ENCODE measurements around the gene ACBD5. TPM values are rescaled to one million over a fixed set of nuclear protein-coding genes. Genes with fewer than 3 reads are reported as not detected.

Gene ACBD5
- total and polyA plus RNA-seq, 9 donors = 7.2 to 15.4 (median 12.9) TPM

DNA sequence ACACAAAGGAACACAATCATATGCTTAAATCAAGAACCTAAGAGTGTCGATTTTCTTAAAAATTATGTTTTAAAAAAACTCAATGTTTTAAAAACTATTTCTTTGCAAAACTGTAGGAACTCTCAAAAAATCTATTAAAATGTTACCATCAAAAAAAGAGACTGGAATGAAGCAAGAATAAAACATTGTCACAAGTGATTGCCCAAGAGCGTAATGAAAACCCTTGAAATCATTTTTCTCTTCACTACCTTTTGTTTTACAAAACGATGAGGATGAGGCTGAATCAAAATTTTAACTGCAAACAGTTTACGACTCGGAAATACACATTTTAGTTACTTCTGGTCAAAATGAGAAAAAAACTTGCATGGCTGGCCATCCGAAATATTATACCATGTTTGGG, 87.3 kb downstream of the ACBD5 start:
- H3K27me3 ChIP-seq = no peaks in the 10 kb centered on the region
- peak overlapping the region; percentile 70 for H3K4me3 ChIP-seq
- intact Hi-C loops (cut with DNase I) = loop anchor here in 1 of 4 donors (5.0 kb wide), 1 partner anchor 89 kb away; the partner anchor contains the start of gene ACBD5
- no peaks in the 10 kb centered on the region for H3K9me3 ChIP-seq
- H3K36me3 ChIP-seq = no peaks in the 10 kb centered on the region
- TF ChIP-seq, protein P1, sequence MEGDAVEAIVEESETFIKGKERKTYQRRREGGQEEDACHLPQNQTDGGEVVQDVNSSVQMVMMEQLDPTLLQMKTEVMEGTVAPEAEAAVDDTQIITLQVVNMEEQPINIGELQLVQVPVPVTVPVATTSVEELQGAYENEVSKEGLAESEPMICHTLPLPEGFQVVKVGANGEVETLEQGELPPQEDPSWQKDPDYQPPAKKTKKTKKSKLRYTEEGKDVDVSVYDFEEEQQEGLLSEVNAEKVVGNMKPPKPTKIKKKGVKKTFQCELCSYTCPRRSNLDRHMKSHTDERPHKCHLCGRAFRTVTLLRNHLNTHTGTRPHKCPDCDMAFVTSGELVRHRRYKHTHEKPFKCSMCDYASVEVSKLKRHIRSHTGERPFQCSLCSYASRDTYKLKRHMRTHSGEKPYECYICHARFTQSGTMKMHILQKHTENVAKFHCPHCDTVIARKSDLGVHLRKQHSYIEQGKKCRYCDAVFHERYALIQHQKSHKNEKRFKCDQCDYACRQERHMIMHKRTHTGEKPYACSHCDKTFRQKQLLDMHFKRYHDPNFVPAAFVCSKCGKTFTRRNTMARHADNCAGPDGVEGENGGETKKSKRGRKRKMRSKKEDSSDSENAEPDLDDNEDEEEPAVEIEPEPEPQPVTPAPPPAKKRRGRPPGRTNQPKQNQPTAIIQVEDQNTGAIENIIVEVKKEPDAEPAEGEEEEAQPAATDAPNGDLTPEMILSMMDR (IDR thresholded peaks at IDR 0.05) = no peak
- TF ChIP-seq POLR2A (IDR thresholded peaks at IDR 0.05) = no peak
- TF ChIP-seq EP300 (IDR thresholded peaks at IDR 0.05) = no peak
- DNase-seq = no peak
- peaks cover 8% of the 10 kb centered on the region for H3K4me1 ChIP-seq (ENCODE audit: insufficient read depth)
- 1 to 2% (median 2%) methylated on average over 6 of the region's 6 CpGs for WGBS, 3 donors
- H3K27ac ChIP-seq = no peak overlapping the region

DNA sequence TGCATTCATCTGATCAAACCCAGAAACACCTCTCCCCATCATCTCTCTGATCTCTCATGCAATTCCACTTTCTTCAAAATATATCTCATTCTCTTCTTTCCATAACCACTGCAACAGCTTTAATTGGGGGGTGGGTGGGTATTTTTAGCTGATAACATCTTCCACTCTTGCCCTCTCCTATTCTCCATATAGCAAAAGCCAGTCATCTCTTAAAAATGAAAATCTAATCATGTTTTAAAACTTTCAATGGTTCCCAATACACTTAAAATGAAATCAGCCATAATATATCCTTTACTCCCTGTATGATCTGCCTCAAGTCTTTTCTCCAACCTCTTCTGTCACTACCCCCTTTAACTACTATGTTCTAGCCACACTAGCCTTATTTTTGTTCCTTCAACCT, 87.9 kb downstream of the ACBD5 start:
- no peak for DNase-seq
- no peak overlapping the region for H3K27ac ChIP-seq
- no peak for TF ChIP-seq POLR2A (IDR thresholded peaks at IDR 0.05)
- H3K4me1 ChIP-seq (ENCODE audit: insufficient read depth) = peaks cover 8% of the 10 kb centered on the region
- intact Hi-C loops (cut with DNase I) = loop anchor here in 1 of 4 donors (5.0 kb wide), 1 partner anchor 90 kb away; the partner anchor contains the start of gene ACBD5
- no peaks in the 10 kb centered on the region for H3K9me3 ChIP-seq
- no peaks in the 10 kb centered on the region for H3K27me3 ChIP-seq
- H3K36me3 ChIP-seq = no peaks in the 10 kb centered on the region
- H3K4me3 ChIP-seq = peak overlapping the region; percentile 70

- Histone ChIP-seq H3K27ac (no peak overlapping the region), H3K9me3 (no peaks in the 10 kb centered on the region), H3K4me1 (ENCODE audit: insufficient read depth) (peaks cover 7% of the 10 kb centered on the region), H3K36me3 (no peaks in the 10 kb centered on the region), H3K27me3 (no peaks in the 10 kb centered on the region), H3K4me3 (no peak overlapping the region)
- DNase-seq = no peak
- TF ChIP-seq EP300 (IDR thresholded peaks at IDR 0.05) (no peak), POLR2A (IDR thresholded peaks at IDR 0.05) (no peak)
- TF ChIP-seq, protein P1 (IDR thresholded peaks at IDR 0.05) = no peak
- intact Hi-C loops (cut with DNase I) = loop anchor here in 1 of 4 donors (5.0 kb wide), 1 partner anchor 92 kb away; the partner anchor contains the start of gene ACBD5
- 79 to 89% (median 88%) methylated on average over 1 of the region's 1 CpG for WGBS, 3 donors
Measured at GRCh38 chr10:27150261-27150660, 90.3 kb downstream of the ACBD5 start.

DNA sequence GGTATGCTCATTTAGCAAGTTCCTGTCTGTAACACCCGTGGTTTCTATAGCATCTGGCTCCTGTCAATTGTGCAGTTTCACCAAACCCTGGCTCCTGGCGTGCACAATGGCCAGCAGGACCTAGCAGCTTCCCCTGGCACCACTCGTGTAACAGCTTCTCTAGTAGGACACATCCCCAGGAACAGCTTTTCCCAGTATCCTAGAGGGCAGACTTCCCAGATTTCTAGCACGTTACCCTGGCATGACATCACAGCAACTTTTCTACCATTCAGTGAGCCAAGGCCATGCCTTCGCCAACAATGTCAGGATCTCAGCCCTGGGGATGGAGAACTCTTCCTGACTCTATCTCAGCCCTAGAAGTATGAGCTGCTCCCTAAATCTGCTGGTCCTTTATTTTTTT, 92.9 kb downstream of the ACBD5 start:
- no peaks in the 10 kb centered on the region for H3K9me3 ChIP-seq
- TF ChIP-seq EP300 (IDR thresholded peaks at IDR 0.05) (no peak), POLR2A (IDR thresholded peaks at IDR 0.05) (no peak)
- TF ChIP-seq, protein P1 (IDR thresholded peaks at IDR 0.05) = no peak
- no peaks in the 10 kb centered on the region for H3K27me3 ChIP-seq
- H3K27ac ChIP-seq = no peak overlapping the region
- peaks cover 3% of the 10 kb centered on the region for H3K4me1 ChIP-seq (ENCODE audit: insufficient read depth)
- H3K36me3 ChIP-seq = no peaks in the 10 kb centered on the region
- no peak overlapping the region for H3K4me3 ChIP-seq
- DNase-seq = no peak
- intact Hi-C loops (cut with DNase I) = no loop called here
- 75 to 94% (median 77%) methylated on average over 5 of the region's 5 CpGs for WGBS, 3 donors

- H3K36me3 ChIP-seq = no peaks in the 10 kb centered on the region
- H3K4me3 ChIP-seq = no peak overlapping the region
- H3K4me1 ChIP-seq (ENCODE audit: insufficient read depth) = no peaks in the 10 kb centered on the region
- H3K27ac ChIP-seq = no peak overlapping the region
- no peaks in the 10 kb centered on the region for H3K9me3 ChIP-seq
- no peak for TF ChIP-seq EP300 (IDR thresholded peaks at IDR 0.05)
- TF ChIP-seq, protein P1 (IDR thresholded peaks at IDR 0.05) = no peak
- TF ChIP-seq POLR2A (IDR thresholded peaks at IDR 0.05) = no peak
- no peaks in the 10 kb centered on the region for H3K27me3 ChIP-seq
- no peak for DNase-seq
- intact Hi-C loops (cut with DNase I) = no loop called here
Measured at GRCh38 chr10:27145937-27146336, 94.7 kb downstream of the ACBD5 start.

Small RNA genes lying within 50 kb of the gene (small RNA-seq; reads per million reads assigned to genes)
- gene RNU2-24P (not detected), gene RNU7-12P (not detected)

Other genes starting within 250 kb of the ACBD5 start
- 10 to 100 TPM in 2 of 7 donors, 1 to 10 TPM in 5; 7.1 to 12.1 (median 8.8) TPM for gene ANKRD26, start 140.3 kb downstream of the ACBD5 start, total RNA-seq
- gene ANKRD26, start 140.3 kb downstream of the ACBD5 start, polyA plus RNA-seq = 1 to 10 TPM; 2.2 to 3.5 TPM
- 100 to 1,000 TPM in 1 of 7 donors, 10 to 100 TPM in 6; 42.8 to 103 (median 78.9) TPM for gene YME1L1, start 86.4 kb downstream of the ACBD5 start, total RNA-seq
- 10 to 100 TPM; 45.3 to 86.9 TPM for gene YME1L1, start 86.4 kb downstream of the ACBD5 start, polyA plus RNA-seq
- 1 to 10 TPM; 2.8 to 7.5 (median 5.2) TPM for gene MASTL, start 85.4 kb downstream of the ACBD5 start, total RNA-seq
- 1 to 10 TPM; 3.8 to 6.3 TPM for gene MASTL, start 85.4 kb downstream of the ACBD5 start, polyA plus RNA-seq

All from ovary (tissue), 9 donors.